HG02973 (cell line): ENCODE measurements around the gene ZFP91.

Source experiments
- ATAC-seq: cut with Tn5 transposase; IDR thresholded peaks from one replicate; pipeline ENCODE4 v1.9.1; 2021; ENCODE audit warnings: moderate library complexity; ENCODE audit not compliant: unreplicated experiment

Gene ZFP91

GRCh38 chr11:58628446-58628845 lies 49.6 kb downstream of the ZFP91 start:
- no peak for ATAC-seq

GRCh38 chr11:58629857-58630256 lies 51.0 kb downstream of the ZFP91 start:
- no peak for ATAC-seq

- ATAC-seq: no peak
These were observed 52.5 kb downstream of the ZFP91 start for GRCh38 chr11:58631378-58631777.

GRCh38 chr11:58632510-58632909 lies 53.6 kb downstream of the ZFP91 start:
- no peak for ATAC-seq

GRCh38 chr11:58636587-58636986 lies 57.7 kb downstream of the ZFP91 start:
- no peak for ATAC-seq

- no peak for ATAC-seq
These were observed 58.5 kb downstream of the ZFP91 start for GRCh38 chr11:58637371-58637770.

- ATAC-seq: no peak
These were observed 60.2 kb downstream of the ZFP91 start for GRCh38 chr11:58639103-58639502.

- ATAC-seq: no peak
These were observed 60.8 kb downstream of the ZFP91 start for GRCh38 chr11:58639669-58640068.

- no peak for ATAC-seq
These were observed 61.6 kb downstream of the ZFP91 start for GRCh38 chr11:58640386-58641023.

- no peak for ATAC-seq
These were observed 62.5 kb downstream of the ZFP91 start for GRCh38 chr11:58641341-58641740.

GRCh38 chr11:58641803-58642581 lies 63.1 kb downstream of the ZFP91 start:
- ATAC-seq: no peak

- ATAC-seq: no peak
These were observed 67.0 kb downstream of the ZFP91 start for GRCh38 chr11:58645854-58646253.

- peak; percentile 73 for ATAC-seq
These were observed 68.4 kb downstream of the ZFP91 start for GRCh38 chr11:58647141-58647699.

GRCh38 chr11:58647866-58648265 lies 69.0 kb downstream of the ZFP91 start:
- ATAC-seq: no peak

GRCh38 chr11:58649623-58650022 lies 70.8 kb downstream of the ZFP91 start:
- ATAC-seq: no peak

- no peak for ATAC-seq
These were observed 71.6 kb downstream of the ZFP91 start for GRCh38 chr11:58650496-58650895.

- ATAC-seq: no peak
These were observed 73.9 kb downstream of the ZFP91 start for GRCh38 chr11:58652726-58653280.

- peak; percentile 83 for ATAC-seq
These were observed 75.4 kb downstream of the ZFP91 start for GRCh38 chr11:58654079-58654907.

- ATAC-seq: peak; percentile 47
These were observed 76.0 kb downstream of the ZFP91 start for GRCh38 chr11:58654908-58655296.

GRCh38 chr11:58656348-58656747 lies 77.5 kb downstream of the ZFP91 start:
- ATAC-seq: no peak

- no peak for ATAC-seq
These were observed 79.8 kb downstream of the ZFP91 start for GRCh38 chr11:58658623-58659022.
